ENCODE measurements around the gene HIVEP3.

Gene HIVEP3

GRCh38 chr1:41745022-41745421 is 173.7 kb downstream of the HIVEP3 start:
- TF ChIP-seq CTCF (IDR thresholded peaks at IDR 0.05; ENCODE audit: low read length) (no peak), EZH2 (IDR thresholded peaks at IDR 0.05; ENCODE audit: borderline replicate concordance, low read length) (no peak)
- no peaks in the 10 kb centered on the region for H3K9me2 ChIP-seq (ENCODE audit: low read depth, low read length)
- H3K79me2 ChIP-seq (ENCODE audit: insufficient read depth, low read length) = no peaks in the 10 kb centered on the region
- no peak overlapping the region for H3K9ac ChIP-seq (ENCODE audit: low read length)
- no peak overlapping the region for H3K4me3 ChIP-seq (ENCODE audit: low read depth, low read length, poor library complexity, severe bottlenecking)
- H4K20me1 ChIP-seq (ENCODE audit: insufficient read depth, low read length) = no peaks in the 10 kb centered on the region
- H3K27ac ChIP-seq (ENCODE audit: low read depth, low read length, poor library complexity, severe bottlenecking) = no peak overlapping the region
- no peaks in the 10 kb centered on the region for H3K9me3 ChIP-seq (ENCODE audit: low read length)
- peaks cover 21% of the 10 kb centered on the region for H3K4me1 ChIP-seq (ENCODE audit: insufficient read depth, low read length, severe bottlenecking)
- no peak overlapping the region for H2AFZ ChIP-seq (ENCODE audit: low read length)
- no peaks in the 10 kb centered on the region for H3F3A ChIP-seq (ENCODE audit: insufficient read depth, low read length)
- no peaks in the 10 kb centered on the region for H3K27me3 ChIP-seq (ENCODE audit: insufficient read depth, low read length)
- no peak overlapping the region for H3K4me2 ChIP-seq (ENCODE audit: low read length)
- H3K36me3 ChIP-seq (ENCODE audit: insufficient read depth, low read length) = no peaks in the 10 kb centered on the region

- H3K27ac ChIP-seq (ENCODE audit: low read depth, low read length, poor library complexity, severe bottlenecking) = no peak overlapping the region
- H3K9ac ChIP-seq (ENCODE audit: low read length) = no peak overlapping the region
- H3K4me1 ChIP-seq (ENCODE audit: insufficient read depth, low read length, severe bottlenecking) = peaks cover 30% of the 10 kb centered on the region
- H3K4me3 ChIP-seq (ENCODE audit: low read depth, low read length, poor library complexity, severe bottlenecking) = no peak overlapping the region
- H3K79me2 ChIP-seq (ENCODE audit: insufficient read depth, low read length) = no peaks in the 10 kb centered on the region
- H3K9me2 ChIP-seq (ENCODE audit: low read depth, low read length) = no peaks in the 10 kb centered on the region
- H3K36me3 ChIP-seq (ENCODE audit: insufficient read depth, low read length) = no peaks in the 10 kb centered on the region
- no peak overlapping the region for H3K4me2 ChIP-seq (ENCODE audit: low read length)
- no peak for TF ChIP-seq CTCF (IDR thresholded peaks at IDR 0.05; ENCODE audit: low read length)
- no peak overlapping the region for H2AFZ ChIP-seq (ENCODE audit: low read length)
- H4K20me1 ChIP-seq (ENCODE audit: insufficient read depth, low read length) = no peaks in the 10 kb centered on the region
- H3K27me3 ChIP-seq (ENCODE audit: insufficient read depth, low read length) = no peaks in the 10 kb centered on the region
- H3K9me3 ChIP-seq (ENCODE audit: low read length) = no peaks in the 10 kb centered on the region
- H3F3A ChIP-seq (ENCODE audit: insufficient read depth, low read length) = no peaks in the 10 kb centered on the region
These were observed 175.4 kb downstream of the HIVEP3 start for GRCh38 chr1:41743366-41743765.

GRCh38 chr1:41742219-41742618 is 176.5 kb downstream of the HIVEP3 start:
- TF ChIP-seq CTCF (IDR thresholded peaks at IDR 0.05; ENCODE audit: low read length) (no peak), EZH2 (IDR thresholded peaks at IDR 0.05; ENCODE audit: borderline replicate concordance, low read length) (no peak)
- Histone ChIP-seq H3K9ac (ENCODE audit: low read length) (no peak overlapping the region), H3K9me3 (ENCODE audit: low read length) (no peaks in the 10 kb centered on the region), H3K36me3 (ENCODE audit: insufficient read depth, low read length) (no peaks in the 10 kb centered on the region), H3K4me1 (ENCODE audit: insufficient read depth, low read length, severe bottlenecking) (peaks cover 30% of the 10 kb centered on the region), H4K20me1 (ENCODE audit: insufficient read depth, low read length) (no peaks in the 10 kb centered on the region), H3K27ac (ENCODE audit: low read depth, low read length, poor library complexity, severe bottlenecking) (no peak overlapping the region), H3K79me2 (ENCODE audit: insufficient read depth, low read length) (no peaks in the 10 kb centered on the region), H3K4me3 (ENCODE audit: low read depth, low read length, poor library complexity, severe bottlenecking) (no peak overlapping the region), H3K9me2 (ENCODE audit: low read depth, low read length) (no peaks in the 10 kb centered on the region), H3F3A (ENCODE audit: insufficient read depth, low read length) (no peaks in the 10 kb centered on the region), H3K27me3 (ENCODE audit: insufficient read depth, low read length) (no peaks in the 10 kb centered on the region), H3K4me2 (ENCODE audit: low read length) (no peak overlapping the region), H2AFZ (ENCODE audit: low read length) (no peak overlapping the region)

Measured in OCI-LY1 (cell line).